GDM1 (cell line): ENCODE data around the gene EIF1.
"Not testable (repeated sequence)": the region's sequence is repeated elsewhere in the genome, so short reads cannot be mapped to it uniquely, and the experiment has no call there.

ENCODE experiments used
- DNase-seq: peaks from one replicate; lab custom pipeline; 2025; lab: John Stamatoyannopoulos, UW

Gene EIF1

GRCh38 chr17:41700843-41701242 lies 12.2 kb downstream of the EIF1 start:
- DNase-seq = not testable (repeated sequence)

GRCh38 chr17:41702712-41703111 lies 14.0 kb downstream of the EIF1 start:
- DNase-seq = no peak

- DNase-seq = no peak
These were observed 16.7 kb downstream of the EIF1 start for GRCh38 chr17:41705271-41705991.

DNA sequence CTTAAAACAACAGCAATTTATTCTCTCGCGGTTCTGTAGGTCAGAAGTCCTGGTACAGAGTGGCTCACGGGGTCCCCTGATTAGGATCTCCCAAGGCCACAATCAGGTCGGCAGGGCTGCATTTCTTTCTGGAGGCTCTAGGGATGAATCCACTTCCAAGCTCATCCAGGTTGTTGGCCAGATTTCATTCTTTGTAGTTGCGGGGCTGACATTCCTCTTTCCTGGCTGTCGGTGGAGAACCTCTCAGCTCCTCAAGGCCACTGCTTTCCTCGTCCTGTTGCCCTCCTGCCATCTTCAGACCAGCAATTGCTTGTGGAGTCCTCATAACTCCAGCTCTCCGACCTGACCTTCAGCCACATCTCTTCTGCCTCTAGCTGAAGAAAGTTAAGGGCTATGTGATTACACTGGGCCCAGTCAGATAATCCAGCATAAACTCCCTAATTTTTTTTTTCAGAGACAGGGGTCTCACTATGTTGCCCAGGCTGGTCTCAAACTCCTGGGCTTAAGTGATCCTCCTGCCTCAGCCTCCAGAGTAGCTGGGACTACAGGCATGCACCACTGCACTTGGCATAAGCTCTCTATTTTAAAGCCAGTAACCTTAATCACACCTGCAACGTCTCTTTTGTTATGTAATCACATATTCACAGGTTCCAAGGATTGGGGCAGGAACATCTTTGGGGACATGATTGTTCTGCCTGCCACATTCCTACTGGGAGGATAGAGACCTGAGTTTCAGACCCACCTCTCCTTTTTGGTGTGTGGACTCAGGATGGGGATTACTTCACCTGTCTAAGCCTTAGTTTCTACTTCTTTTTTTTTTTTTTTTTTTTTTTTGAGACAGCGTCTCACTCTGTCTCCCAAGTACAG lies 19.4 kb downstream of the EIF1 start:
- DNase-seq = no peak

DNA sequence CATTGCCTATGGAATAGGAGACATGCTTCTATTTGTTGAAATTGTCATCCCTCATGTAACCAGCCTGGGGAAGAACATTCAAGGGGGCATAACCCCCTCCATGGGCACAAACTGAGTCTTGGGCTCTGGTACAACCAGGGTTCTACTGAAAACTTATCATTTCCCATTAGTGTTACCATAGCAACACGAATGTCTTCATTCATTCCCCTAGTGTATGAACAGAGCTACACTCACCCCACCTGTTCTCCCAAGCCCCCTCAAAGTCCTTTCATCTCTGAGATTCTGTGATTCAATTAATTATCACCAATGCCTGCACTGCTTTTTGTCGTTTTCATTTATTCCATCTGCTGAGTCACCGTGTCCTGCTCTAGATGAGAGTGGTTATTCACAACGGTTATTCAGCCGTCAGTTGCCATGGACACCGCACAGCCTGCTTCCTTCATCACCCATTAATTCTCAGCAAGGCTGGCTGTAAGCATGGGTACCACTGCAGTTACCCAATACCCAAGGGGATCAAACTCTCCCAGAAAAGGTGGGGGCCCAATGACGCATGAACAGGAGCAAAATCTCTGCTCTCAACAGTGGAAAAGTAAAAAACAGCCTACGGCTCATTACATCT lies 21.9 kb downstream of the EIF1 start:
- DNase-seq = no peak

GRCh38 chr17:41711669-41712400 lies 23.1 kb downstream of the EIF1 start, which contains the start of gene GAST:
Gene GAST (plus strand): TSS chr17:41712331. CDS start chr17:41715437, 3,106 bp downstream.
- DNase-seq = no peak

DNA sequence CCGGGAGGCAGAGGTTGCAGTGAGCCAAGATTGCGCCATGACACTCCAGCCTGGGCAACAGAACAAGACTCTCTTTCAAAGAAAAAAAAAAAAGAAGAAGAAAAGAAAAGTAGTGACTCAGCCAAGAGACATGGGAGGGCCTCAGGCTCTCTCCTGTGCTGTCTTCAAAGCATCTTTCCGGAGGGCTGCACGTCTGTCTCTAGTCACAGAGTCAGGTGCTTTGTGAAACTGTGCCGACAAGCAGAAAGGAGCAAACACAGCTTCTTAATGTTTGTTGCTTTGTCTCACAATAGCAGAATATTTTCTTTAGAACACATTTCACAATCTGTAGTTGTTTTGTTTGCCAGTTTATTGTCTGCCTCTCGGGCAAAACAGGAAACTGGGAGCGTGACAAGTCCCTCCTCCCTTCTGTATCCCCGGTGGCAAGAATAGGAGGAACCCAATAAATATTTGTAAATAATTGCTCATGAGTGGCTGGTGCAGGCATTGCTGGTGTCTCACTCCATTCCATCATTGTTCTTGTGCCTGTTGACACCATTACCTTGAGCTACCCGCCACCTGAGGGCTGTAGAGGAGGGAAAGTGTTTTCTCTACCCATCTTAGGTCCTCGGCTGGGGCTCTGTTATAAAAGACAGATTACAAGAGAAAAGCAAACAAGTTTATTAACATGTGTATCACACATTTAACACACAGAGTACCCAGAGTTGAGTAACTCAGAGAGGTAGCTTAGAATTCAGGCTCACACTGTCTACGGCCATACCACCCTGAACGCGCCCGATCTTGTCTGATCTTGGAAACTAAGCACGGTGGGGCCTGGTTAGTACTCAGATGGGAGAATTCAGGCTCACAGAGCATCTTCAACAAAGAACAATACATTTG lies 29.0 kb downstream of the EIF1 start:
- DNase-seq = no peak

GRCh38 chr17:41718287-41718645 lies 29.6 kb downstream of the EIF1 start:
- DNase-seq = no peak

DNA sequence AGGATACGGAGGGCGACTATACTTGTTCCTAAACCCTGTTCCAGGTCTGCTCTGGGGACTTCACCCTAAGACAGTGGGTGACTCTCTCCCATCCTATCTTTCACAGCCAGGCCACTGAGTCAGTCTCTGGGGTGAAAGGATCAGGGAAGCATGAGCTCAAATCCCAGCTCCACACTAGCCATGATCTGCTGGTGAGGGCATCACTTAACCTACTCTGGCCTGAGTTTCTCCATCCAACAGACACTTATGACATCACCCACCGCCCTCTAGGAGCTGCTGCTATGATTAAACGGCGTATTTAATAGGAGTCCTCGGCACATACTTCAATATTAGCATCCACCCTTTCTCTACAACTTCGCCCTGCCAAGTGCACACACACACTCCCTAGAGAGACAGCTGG lies 33.5 kb downstream of the EIF1 start:
- DNase-seq = no peak

GRCh38 chr17:41723801-41724475 lies 35.3 kb downstream of the EIF1 start:
- no peak for DNase-seq

DNA sequence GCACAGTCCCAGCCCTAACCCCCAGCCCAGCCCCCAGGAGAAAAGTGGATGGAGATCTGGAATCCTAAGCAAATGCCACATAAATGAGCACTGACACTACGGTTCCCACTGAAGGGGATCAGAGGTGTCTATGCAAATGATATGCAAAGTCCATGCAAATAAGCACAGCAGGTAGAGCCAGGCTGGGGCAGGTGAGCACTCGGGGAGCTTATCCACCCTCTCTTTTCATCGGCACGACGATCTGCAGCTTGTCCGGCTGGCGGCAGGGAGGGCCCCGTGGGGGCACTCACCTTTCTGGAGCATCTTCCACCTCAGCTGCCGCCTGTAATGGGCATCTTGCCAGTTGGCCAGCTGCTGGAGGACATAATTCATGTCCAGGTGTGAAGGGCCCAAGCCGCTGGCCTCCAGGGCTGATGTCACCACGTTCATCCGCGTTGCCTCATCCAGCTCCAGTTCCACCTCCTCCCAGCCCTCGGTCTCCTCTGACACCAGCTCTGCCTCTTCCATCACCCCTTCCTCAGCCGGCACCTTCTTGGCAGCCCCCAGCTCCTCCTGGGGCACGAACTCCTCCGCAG lies 35.9 kb downstream of the EIF1 start:
- DNase-seq = no peak

DNA sequence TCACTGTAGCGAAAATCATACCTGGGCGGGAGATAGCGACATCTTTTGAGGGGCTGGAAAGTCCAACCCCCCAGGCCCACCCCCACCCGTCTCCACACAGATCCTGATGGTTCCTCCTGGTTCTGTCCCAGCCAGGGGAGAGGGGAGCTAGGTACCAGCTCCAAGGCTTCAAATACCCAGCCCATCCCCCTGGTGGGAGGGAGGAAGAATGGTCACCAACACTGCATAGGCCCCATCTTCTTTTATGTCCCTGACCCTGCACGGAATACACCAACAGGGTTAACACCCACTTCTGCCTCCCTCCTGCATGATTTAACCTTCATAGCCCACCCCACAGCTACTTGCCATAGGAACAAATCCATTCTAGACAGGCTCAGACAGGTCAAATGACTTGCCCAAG lies 36.4 kb downstream of the EIF1 start:
- no peak for DNase-seq

- no peak for DNase-seq
These were observed 39.4 kb downstream of the EIF1 start for GRCh38 chr17:41728056-41728455.

GRCh38 chr17:41730479-41730878 lies 41.8 kb downstream of the EIF1 start:
- no peak for DNase-seq

- DNase-seq = no peak
These were observed 43.2 kb downstream of the EIF1 start for GRCh38 chr17:41731836-41732235.

DNA sequence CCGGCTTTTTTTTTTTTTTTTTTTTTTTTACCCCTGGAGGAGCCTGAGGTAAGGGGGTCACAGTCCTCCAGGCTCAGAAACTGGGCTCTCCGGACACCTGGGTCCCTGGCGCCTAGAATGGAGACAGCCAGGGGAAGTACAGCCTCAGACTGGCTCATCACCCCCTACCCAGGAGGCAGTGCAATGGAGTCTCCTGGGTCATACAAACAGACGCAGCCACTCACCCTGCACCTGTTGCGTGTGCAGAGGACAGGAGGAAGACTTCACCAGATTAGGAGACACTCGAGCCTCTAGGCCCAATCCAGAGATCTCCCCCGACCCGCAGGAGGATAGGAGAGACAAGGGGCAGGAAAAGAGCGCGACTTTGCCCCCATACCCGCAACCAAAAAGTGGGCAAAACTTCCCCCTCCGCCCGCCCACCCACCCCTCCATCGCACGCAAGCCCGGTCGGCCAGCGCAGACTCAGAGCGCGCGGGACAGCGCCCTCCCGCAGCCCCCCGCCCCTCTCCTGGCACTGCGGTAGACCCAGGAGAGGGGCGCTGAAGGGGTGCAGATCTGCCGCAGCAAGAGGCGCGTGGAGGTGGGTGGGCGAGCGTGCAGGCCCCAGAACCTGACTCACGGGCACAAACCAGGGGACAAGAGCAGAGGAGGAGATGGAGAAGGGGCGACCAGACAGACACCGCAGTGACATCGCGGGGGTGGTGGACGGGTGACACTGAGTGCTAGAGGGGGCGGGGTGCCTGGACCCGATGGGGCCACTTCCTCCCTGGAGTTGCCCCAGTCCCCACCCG lies 44.9 kb downstream of the EIF1 start:
- DNase-seq = no peak

- no peak for DNase-seq
These were observed 45.7 kb downstream of the EIF1 start, which contains the start of gene HAP1 for GRCh38 chr17:41734139-41734948. Gene HAP1 (minus strand): TSS chr17:41734643. CDS start chr17:41734634, 9 bp downstream.

DNA sequence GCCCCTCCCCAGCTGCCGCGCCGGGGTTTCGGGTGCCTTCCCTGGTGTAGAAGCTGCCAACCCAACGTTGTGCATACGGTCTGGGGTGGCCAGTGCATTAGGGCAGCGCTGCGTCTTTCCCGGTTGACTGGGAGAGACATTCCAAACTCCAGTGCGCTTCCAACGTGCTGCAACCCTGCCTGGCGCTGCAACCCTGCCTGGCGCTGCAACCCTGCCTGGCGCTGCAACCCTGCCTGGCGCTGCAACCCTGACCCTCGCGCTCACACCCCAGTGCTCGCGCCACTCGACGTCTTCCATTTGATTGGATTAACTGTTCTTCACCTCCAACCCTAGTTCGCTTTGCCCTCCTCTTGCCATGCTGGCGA lies 46.2 kb downstream of the EIF1 start:
- no peak for DNase-seq

DNA sequence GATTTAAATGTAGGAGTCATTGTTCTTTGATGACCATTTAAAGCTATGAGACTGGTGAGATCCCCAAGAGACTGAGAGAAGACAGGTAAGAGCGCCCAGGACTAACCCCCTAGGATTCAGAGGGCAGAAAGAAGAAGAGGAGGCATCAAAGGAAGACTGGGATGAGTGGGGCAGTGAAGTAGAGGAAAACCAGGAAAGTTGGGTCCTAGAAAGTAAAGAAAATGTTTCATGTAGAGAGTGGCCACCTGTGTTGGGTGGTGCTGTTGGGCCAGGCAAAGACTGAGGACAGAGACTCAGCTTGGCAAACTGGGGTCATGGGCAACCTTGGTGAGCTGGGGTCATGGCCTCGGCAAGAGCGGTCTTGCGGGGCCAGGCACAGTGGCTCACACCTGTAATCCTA lies 47.1 kb downstream of the EIF1 start:
- no peak for DNase-seq
